Measurements from ENCODE around the gene HABP4. TPM values are rescaled to one million over a fixed set of nuclear protein-coding genes. Genes with fewer than 3 reads are reported as not detected.

Gene HABP4
- total and polyA plus RNA-seq, 10 of the 15 experiments (the other 5 are each of a cell fraction or from before 2014, with no cell fraction given), result 1.6 to 15.4 (median 11.6) TPM

GRCh38 chr9:96435345-96435744 is 14.6 kb upstream of the HABP4 start (continued):
- no peak for TF ChIP-seq CHD2 (IDR thresholded peaks at IDR 0.05; ENCODE audit: borderline replicate concordance, low read depth, low read length)
- TF ChIP-seq CHD1 (IDR thresholded peaks at IDR 0.05; ENCODE audit: low read depth, low read length), result no peak
- TF ChIP-seq MTA3 (IDR thresholded peaks at IDR 0.05; ENCODE audit: borderline replicate concordance, low read length), result no peak

- RAD21 ChIA-PET (ENCODE audit: unreplicated experiment), result interaction anchor here (1.0 kb wide), 1 partner anchor 93 kb away, joined by 3 read pairs; no protein-coding TSS in a partner anchor
- Histone ChIP-seq H3K27me3 (replicated peaks in 1 of 2; ENCODE audit: control insufficient read depth in 2 of 2, insufficient read depth in 2 of 2, low read length in 1 of 2) (no peaks in the 10 kb centered on the region), H3K4me3 (no peak overlapping the region), H4K20me1 (ENCODE audit: control insufficient read depth, insufficient read depth) (no peaks in the 10 kb centered on the region), H3K9me3 (replicated peaks; ENCODE audit: control insufficient read depth, insufficient read depth, low read length) (no peaks in the 10 kb centered on the region), H3K4me1 (ENCODE audit: control insufficient read depth, insufficient read depth, low read length) (no peaks in the 10 kb centered on the region), H3K4me2 (ENCODE audit: control insufficient read depth, insufficient read depth) (no peak overlapping the region), H3K9ac (ENCODE audit: control insufficient read depth, insufficient read depth, low read length) (no peak overlapping the region), H3K79me2 (ENCODE audit: control insufficient read depth, insufficient read depth, low read length) (no peaks in the 10 kb centered on the region), H3K27ac (ENCODE audit: control insufficient read depth, insufficient read depth) (no peak overlapping the region), H3K36me3 (ENCODE audit: control insufficient read depth in 2 of 2, insufficient read depth in 2 of 2, low read length in 1 of 2) (no peaks in the 10 kb centered on the region), H2AFZ (ENCODE audit: control insufficient read depth, low read depth, low read length) (no peak overlapping the region)
- TF ChIP-seq CEBPZ (IDR thresholded peaks at IDR 0.05; ENCODE audit: low read depth, low read length) (no peak), ZZZ3 (IDR thresholded peaks at IDR 0.05; ENCODE audit: control insufficient read depth, insufficient read length, low read depth) (no peak), NFXL1 (IDR thresholded peaks at IDR 0.05; ENCODE audit: borderline replicate concordance) (no peak), NRF1 (conservative IDR thresholded peaks at IDR 0.05; ENCODE audit: low read depth, low read length) (no peak), NFIC (IDR thresholded peaks at IDR 0.05; ENCODE audit: low read depth, low read length) (no peak), TBL1XR1 (IDR thresholded peaks at IDR 0.05; ENCODE audit: low read depth, low read length) (no peak), MTA3 (IDR thresholded peaks at IDR 0.05; ENCODE audit: borderline replicate concordance, low read length) (no peak), CTCF (IDR thresholded peaks at IDR 0.05 in 2 of 3, conservative IDR thresholded peaks at IDR 0.05 in 1 of 3; ENCODE audit: control insufficient read depth in 2 of 3, extremely low read depth in 1 of 3, insufficient read depth in 1 of 3, low read depth in 3 of 3, low read length in 3 of 3) (no peak)
- FAIRE-seq (no peak), ATAC-seq (no peak), DNase-seq (ENCODE audit: low read depth, low spot score) (no peak)
- intact Hi-C loops (cut with micrococcal nuclease; ENCODE audit: unreplicated experiment) (no loop called here), in situ Hi-C loops (cut with MboI) (no loop called here)
- CTCF ChIA-PET, result interaction anchor here (0.6 to 2.1 kb wide), 4 partner anchors 9 to 1256 kb away, joined by 3 to 6 read pairs (median 4); partner anchors contain the start of gene HABP4
- whole genome bisulfite sequencing (ENCODE audit: insufficient coverage, insufficient replicate concordance, low lambda C conversion rate, missing lambda C conversion rate), result 0% methylated on average over 2 of the region's 2 CpGs
- no TSS peak for BruUV-seq (replicated peaks)
- POLR2A ChIA-PET, result interaction anchor here (0.7 kb wide), 1 partner anchor 14 kb away, joined by 3 read pairs; the partner anchor contains the start of gene HABP4
- SMC1A ChIA-PET (ENCODE audit: uncharacterized antibody, unreplicated experiment), result interaction anchor here (1.1 to 2.4 kb wide), 3 partner anchors 14 to 216 kb away, joined by 3 to 9 read pairs (median 3); partner anchors contain the start of gene HABP4
These were observed 13.9 kb upstream of the HABP4 start for GRCh38 chr9:96436063-96436455.

Data from GM12878 (cell line).